T1000 (cell line): ENCODE measurements around the gene TNFSF8.

Experiments used
- DNase-seq: peaks from one replicate; lab custom pipeline; 2025; ENCODE audit warnings: mixed read lengths; lab: John Stamatoyannopoulos, UW

The TNFSF8 gene

DNA sequence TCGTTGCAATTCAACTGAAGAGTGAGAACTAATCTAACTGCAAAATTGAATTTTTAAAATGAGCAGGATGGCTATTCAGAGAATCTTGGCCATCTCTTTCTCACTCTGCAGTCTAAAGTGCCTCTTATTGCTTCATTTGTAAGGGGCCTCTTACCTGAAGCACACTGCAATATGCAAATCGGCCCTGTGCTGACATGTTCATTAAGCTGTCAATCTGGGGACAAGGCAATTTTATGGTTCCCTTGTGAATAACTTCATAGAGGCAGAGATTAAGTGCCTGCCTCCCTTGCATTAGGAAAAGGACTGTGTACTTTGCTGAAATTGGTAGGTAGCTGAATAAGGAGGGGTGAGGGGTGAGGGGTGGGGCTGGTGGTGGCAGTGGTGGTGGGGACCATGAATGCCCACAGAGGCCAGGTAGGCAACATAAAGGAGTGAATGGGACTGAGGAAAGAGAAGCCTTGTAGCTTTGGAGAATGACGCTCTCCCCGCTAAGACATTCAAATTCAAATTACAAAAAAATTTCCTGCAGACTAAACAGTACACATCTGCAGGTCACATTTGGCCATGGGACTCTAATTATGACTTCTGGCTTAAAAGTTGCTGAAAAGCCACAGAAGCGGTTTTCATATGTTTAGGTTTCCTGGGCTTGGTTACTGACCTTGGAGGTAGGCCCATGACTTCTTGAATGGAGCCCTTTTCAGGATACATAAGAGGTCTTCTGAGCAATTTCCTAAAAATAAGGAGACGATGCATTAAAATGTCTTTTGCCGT is 25.0 kb downstream of the TNFSF8 start:
- no peak for DNase-seq

DNA sequence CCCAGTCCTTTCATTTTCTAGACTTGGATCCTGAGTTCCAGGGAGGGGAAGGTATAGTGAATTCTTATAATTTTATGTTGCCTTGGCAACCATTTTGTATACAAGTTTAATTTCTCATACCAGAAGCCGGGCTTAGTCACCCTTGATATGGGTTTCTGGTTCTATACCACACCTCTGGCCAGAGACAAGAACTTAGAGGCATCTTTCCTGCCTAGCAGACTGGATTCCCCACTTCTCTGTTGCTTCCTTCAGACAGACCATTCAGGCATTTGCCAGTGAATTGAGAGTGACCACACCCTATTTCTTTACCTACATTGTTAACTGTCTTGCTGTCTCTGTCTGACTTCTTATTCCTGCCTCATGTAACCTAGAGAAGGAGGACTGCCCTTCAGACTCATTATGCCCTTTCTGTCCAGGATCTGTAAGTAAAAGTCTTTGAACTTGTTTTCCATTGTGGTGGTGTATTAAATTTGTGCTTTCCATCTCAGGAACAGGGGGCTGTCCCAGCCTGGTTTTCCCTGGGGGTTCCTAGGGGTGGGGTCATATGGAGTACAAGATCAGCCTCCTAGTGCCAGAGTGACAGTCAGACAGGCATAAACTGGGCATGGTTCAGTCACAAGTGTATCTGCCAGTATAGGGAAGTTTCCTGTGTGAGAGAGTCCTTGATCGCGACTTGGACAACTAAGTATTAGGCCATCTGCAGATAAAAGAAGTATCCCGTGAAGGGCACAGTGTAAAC is 27.4 kb downstream of the TNFSF8 start:
- DNase-seq = no peak

DNA sequence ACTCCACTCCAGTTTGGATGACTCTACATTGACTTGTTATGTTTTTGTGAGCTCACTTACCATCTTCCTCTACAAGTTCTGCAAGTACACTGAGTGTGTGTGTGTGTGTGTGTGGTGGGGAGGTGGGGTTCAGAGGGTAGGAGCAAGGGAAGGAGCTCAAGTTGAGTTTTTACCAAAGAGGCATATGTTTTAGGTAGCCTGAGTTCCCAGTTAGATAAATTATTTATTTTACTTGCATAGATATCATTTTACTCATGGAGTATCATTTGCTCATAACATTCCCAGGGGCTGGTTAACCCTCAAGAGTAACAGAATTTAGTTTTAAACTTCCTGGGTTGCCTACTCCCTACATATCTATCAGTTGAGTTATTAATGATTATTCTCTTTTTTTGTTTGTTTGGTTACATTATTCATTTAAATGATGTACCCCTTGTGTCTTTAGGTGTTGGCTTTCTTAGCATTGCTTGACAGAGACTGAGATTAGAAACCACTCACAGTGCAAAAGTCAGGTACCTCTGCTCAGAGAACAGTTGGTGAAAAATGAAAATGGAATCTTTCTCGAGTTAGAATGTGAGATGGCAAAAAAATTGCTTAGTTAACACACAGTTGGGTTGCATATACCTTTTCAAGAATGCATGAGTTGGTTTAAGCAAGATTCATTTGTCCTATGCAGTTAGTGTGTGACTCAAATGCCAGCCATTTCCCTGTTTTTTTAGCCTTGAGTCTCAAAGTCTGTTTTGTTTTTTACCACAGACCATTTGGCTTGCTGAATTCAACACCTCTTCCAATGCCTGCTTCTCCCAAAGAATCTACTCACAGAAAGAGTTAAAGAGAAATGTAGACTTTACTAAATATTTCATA is 29.2 kb downstream of the TNFSF8 start:
- no peak for DNase-seq

- no peak for DNase-seq
These were observed 30.4 kb downstream of the TNFSF8 start for GRCh38 chr9:114899995-114900394.

GRCh38 chr9:114899461-114899860 is 30.9 kb downstream of the TNFSF8 start:
- no peak for DNase-seq

DNA sequence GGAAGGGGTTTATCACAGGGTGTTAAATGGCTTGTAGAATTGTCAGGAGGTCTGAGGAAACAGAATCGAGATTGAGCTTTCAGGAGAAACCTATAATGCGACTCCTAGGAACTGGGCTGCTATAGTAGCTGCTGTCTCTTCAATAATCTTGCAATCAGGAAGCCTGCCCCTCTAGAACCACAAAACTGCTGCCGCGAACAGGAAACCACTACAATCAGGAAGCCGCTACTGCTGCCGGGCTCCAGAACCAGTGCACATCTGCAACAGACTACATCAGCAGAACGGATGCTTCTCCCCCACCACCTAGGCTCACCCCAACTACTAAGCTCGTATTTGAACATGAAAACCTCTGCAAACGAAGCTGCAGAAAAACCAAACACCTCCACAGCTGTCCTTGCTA is 31.6 kb downstream of the TNFSF8 start:
- no peak for DNase-seq

DNA sequence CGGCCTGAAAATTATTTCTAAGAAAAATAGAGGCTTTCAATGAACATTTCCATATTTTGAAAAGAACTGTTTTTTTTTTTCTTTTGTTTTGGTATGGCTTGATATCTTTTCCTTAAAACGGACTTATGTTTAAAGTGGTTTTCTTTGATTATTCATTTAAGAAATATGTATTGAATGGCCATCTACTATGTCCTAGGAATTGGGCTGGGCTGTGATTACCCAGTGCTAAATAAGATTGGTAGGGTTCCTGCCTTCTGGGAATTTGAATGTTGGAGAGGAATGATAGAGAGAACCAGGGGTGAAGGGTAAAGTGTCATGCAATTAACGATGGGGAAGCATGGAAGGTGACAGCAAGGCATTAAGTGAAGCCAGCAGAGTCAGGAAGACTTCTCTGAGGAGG is 33.2 kb downstream of the TNFSF8 start:
- no peak for DNase-seq

DNA sequence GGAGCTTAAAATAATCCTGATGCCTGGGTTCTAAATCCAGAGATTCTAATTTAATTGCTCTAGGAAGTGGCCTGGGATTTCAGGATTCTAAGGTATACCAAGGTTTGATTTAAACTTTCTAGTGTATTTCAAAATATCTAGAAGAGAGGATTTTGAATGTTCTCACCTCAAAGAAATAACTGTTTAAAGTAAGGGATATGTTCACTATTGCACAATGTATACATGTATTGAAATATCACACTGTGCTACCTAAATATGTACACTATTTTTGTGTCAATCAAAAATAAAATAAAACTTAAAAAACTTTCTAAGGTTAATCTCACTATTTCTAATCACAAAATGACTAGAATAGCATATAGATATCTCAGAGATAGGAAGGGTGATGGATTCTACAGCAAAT is 34.0 kb downstream of the TNFSF8 start:
- DNase-seq = no peak

- no peak for DNase-seq
These were observed 34.8 kb downstream of the TNFSF8 start for GRCh38 chr9:114895521-114895991.

- peak; percentile 43 for DNase-seq
These were observed 35.6 kb downstream of the TNFSF8 start for GRCh38 chr9:114894609-114895433.

DNA sequence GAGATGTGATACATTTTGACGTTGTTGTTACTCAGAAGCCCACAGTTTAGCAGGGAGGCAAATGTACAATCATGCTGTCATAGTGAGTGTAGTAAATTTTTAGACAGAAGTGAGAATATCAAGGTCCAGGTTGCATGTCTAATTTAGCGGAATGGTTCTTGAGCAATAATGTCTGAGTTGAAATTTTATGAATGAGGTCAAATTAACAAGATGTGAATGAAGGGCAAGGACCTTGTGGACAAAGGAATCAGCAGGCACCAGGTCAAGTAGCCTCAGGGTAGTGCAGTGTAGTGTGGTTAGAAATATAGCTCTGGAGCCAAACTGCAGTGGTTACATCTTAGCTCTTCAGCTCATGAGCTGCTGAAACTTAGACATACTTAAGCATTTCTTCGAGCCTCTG is 36.2 kb downstream of the TNFSF8 start:
- DNase-seq = no peak

DNA sequence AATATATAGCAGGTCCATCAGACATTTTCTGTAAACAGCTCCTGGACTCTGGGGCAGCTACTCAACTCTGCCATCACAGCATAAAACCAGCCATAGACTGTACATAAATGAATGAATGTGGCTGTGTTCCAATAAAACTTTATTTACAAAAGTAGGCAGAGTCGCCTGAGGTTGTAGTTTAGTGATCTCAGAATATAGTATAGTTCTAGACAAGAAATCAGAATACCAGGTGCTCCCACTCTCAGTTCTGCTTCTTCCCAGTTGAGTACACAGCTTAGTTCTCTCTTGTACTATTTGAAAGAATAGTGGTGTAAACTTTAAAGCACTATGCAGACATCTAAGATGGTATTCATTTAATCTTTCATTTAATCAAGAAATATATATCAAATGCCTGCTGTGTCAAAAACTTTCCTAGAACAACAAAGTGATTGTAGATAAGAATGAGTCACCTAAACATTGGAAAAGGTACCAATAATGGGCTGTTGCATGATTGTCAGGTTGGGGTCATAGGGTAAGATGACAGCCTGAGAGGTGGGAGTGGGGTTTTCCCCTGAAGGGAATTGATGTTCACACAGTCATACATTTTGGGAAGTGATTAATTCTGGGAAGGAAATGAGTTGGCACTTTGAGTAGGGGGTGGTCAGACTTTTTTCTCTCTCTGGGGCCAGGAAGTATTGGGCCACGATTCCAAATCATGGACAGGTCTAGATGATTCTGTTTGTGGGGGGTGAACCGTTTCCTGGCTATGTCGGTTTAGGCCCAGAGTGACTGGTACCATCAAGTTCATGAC is 37.0 kb downstream of the TNFSF8 start:
- no peak for DNase-seq

DNA sequence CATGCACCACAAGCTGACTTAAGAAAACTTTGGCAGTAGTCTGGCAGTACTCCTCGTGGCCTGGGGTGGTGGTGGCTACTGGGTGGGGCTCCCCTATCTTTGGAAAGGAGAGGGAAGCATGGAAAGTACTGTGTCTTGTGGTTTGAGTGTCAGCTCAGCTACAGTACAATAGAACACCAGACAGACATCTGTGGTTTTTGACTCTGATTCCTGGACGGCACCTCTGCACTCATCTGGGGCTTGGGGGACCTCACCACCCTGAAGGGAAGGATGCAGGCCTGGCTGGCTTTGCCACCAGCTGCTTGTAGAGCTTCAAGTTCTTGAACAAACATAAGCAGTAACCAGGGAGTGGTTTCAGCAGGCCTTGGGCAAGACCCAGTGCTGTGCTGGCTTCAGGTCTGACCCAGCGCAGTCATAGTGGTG is 40.6 kb downstream of the TNFSF8 start:
- DNase-seq = no peak

DNA sequence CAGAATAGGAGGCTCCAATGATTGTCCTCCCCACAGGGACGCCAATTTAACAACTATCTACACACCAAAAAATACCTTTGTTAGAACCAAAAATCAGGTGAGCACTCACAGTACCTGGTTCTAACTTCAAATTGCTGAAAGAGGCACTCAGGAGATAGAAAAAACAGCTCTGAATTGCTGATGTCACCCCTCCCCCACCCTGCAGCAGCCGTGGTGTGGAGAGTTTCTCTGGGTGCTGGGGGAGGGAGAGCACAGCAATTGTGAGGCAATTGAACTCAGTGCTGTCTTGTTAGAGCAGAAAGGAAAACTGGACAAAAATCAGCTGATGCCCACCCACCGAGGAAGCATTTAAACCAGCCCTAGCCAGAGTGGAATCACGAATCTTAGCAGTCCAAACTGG is 41.8 kb downstream of the TNFSF8 start:
- no peak for DNase-seq

- DNase-seq = no peak
These were observed 42.4 kb downstream of the TNFSF8 start for GRCh38 chr9:114887963-114888362.

DNA sequence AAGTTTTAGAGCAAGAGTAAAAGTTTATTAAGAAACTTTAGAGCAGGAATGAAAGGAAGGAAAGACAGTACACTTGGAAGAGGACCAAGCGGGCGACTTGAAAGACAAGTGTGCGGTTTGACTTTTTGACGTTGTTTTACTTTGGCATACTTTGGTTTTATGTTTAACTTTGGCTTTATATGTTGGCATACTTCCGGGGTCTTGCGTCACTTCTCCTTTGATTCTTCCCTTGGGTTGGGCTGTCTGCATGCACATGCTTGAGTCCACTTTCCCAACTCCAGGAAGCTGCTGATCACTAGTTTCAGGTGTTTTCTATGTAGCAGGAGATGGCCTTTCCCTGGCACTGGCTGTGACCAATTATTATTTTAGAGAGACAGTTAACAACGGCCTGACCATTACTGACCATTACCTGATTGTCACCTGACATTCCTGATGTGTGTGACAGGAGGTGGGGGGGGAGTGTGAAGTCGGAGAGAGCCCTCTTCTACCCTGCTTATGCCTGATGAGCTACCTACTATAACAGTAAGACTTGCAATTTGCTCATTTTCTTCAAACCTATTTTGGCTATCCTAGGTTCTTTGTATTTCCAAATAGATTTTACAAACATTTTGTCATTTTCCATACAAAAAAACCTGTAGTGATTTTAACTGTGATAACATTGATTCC is 45.5 kb downstream of the TNFSF8 start:
- no peak for DNase-seq

- no peak for DNase-seq
These were observed 46.7 kb downstream of the TNFSF8 start for GRCh38 chr9:114883709-114884108.

GRCh38 chr9:114880291-114880745 is 50.1 kb downstream of the TNFSF8 start:
- no peak for DNase-seq

GRCh38 chr9:114878879-114879564 is 51.4 kb downstream of the TNFSF8 start:
- no peak for DNase-seq
